ENCODE measurements around the gene PRKCH.

The PRKCH gene

DNA sequence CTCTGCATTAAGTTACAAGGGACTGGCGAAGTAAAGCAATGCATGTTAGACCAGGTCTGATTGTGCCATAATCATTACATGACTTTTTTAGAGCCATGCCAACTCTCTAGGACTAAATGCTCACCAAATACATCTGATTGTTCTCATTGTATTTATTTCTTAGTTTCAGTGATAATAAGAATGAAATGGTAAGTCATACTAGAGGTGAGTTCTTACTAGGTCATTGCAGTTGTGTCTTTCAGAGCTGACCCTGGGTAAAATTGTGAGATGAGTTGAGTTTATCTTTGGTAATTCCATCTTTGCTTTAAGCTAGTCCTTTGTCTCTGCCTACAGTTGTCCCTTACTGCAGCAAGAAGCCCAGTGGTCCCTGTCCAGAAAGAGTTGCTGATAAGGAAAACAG, 73.2 kb downstream of the PRKCH start:
- Histone ChIP-seq H3K36me3 (ENCODE audit: control insufficient read depth in 2 of 2, insufficient read depth in 1 of 2, low read length in 2 of 2) (no peaks in the 10 kb centered on the region), H3K27ac (ENCODE audit: extremely low read depth, low read depth, low read length) (no peak overlapping the region), H3K4me3 (ENCODE audit: low read depth, low read length) (no peak overlapping the region), H3K9me3 (ENCODE audit: control insufficient read depth, insufficient read depth, low read depth, low read length) (no peaks in the 10 kb centered on the region), H3K4me1 (ENCODE audit: control insufficient read depth, insufficient read depth, low read length) (no peaks in the 10 kb centered on the region)
- CTCF ChIA-PET, result no interaction called here
- POLR2A ChIA-PET, result no interaction called here
- no peak for TF ChIP-seq INSM2 (tag by site-specific recombination; IDR thresholded peaks at IDR 0.05)
- TF ChIP-seq, protein P1, sequence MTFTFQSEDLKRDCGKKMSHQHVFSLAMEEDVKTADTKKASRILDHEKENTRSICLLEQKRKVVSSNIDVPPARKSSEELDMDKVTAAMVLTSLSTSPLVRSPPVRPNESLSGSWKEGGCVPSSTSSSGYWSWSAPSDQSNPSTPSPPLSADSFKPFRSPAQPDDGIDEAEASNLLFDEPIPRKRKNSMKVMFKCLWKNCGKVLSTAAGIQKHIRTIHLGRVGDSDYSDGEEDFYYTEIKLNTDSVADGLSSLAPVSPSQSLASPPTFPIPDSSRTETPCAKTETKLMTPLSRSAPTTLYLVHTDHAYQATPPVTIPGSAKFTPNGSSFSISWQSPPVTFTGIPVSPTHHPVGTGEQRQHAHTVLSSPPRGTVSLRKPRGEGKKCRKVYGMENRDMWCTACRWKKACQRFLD (tag by site-specific recombination; IDR thresholded peaks at IDR 0.05), result no peak
- TF ChIP-seq PRDM2 (tag by site-specific recombination; IDR thresholded peaks at IDR 0.05; ENCODE audit: borderline replicate concordance), result no peak
- TF ChIP-seq, protein P2, sequence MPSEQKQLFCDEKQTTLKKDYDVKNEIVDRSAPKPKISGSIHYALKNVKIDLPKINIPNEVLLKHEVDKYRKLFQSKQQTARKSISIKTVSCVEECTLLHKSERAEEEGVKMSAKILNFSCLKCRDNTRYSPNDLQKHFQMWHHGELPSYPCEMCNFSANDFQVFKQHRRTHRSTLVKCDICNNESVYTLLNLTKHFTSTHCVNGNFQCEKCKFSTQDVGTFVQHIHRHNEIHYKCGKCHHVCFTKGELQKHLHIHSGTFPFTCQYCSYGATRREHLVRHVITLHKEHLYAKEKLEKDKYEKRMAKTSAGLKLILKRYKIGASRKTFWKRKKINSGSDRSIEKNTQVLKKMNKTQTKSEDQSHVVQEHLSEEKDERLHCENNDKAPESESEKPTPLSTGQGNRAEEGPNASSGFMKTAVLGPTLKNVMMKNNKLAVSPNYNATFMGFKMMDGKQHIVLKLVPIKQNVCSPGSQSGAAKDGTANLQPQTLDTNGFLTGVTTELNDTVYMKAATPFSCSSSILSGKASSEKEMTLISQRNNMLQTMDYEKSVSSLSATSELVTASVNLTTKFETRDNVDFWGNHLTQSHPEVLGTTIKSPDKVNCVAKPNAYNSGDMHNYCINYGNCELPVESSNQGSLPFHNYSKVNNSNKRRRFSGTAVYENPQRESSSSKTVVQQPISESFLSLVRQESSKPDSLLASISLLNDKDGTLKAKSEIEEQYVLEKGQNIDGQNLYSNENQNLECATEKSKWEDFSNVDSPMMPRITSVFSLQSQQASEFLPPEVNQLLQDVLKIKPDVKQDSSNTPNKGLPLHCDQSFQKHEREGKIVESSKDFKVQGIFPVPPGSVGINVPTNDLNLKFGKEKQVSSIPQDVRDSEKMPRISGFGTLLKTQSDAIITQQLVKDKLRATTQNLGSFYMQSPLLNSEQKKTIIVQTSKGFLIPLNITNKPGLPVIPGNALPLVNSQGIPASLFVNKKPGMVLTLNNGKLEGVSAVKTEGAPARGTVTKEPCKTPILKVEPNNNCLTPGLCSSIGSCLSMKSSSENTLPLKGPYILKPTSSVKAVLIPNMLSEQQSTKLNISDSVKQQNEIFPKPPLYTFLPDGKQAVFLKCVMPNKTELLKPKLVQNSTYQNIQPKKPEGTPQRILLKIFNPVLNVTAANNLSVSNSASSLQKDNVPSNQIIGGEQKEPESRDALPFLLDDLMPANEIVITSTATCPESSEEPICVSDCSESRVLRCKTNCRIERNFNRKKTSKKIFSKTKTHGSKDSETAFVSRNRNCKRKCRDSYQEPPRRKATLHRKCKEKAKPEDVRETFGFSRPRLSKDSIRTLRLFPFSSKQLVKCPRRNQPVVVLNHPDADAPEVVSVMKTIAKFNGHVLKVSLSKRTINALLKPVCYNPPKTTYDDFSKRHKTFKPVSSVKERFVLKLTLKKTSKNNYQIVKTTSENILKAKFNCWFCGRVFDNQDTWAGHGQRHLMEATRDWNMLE (tag by site-specific recombination; conservative IDR thresholded peaks at IDR 0.05; ENCODE audit: low read depth), result no peak
- TF ChIP-seq, protein P3, sequence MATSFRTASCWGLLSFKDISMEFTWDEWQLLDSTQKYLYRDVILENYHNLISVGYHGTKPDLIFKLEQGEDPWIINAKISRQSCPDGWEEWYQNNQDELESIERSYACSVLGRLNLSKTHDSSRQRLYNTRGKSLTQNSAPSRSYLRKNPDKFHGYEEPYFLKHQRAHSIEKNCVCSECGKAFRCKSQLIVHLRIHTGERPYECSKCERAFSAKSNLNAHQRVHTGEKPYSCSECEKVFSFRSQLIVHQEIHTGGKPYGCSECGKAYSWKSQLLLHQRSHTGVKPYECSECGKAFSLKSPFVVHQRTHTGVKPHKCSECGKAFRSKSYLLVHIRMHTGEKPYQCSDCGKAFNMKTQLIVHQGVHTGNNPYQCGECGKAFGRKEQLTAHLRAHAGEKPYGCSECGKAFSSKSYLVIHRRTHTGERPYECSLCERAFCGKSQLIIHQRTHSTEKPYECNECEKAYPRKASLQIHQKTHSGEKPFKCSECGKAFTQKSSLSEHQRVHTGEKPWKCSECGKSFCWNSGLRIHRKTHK (tag by site-specific recombination; IDR thresholded peaks at IDR 0.05), result no peak
- TF ChIP-seq ZNF174 (tag by site-specific recombination; IDR thresholded peaks at IDR 0.05), result no peak
- no peak for TF ChIP-seq SCRT2 (tag by site-specific recombination; IDR thresholded peaks at IDR 0.05)
- TF ChIP-seq MYNN (tag by site-specific recombination; IDR thresholded peaks at IDR 0.05; ENCODE audit: borderline replicate concordance), result no peak
- TF ChIP-seq, protein P4, sequence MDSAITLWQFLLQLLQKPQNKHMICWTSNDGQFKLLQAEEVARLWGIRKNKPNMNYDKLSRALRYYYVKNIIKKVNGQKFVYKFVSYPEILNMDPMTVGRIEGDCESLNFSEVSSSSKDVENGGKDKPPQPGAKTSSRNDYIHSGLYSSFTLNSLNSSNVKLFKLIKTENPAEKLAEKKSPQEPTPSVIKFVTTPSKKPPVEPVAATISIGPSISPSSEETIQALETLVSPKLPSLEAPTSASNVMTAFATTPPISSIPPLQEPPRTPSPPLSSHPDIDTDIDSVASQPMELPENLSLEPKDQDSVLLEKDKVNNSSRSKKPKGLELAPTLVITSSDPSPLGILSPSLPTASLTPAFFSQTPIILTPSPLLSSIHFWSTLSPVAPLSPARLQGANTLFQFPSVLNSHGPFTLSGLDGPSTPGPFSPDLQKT (IDR thresholded peaks at IDR 0.05; ENCODE audit: borderline replicate concordance, low read depth, low read length), result no peak
- TF ChIP-seq ZNF10 (tag by site-specific recombination; IDR thresholded peaks at IDR 0.05), result no peak
